A673 (cell line): ENCODE measurements around the gene ACSF3. TPM values are rescaled to one million over a fixed set of nuclear protein-coding genes. Genes with fewer than 3 reads are reported as not detected.

ENCODE experiments used
- BruUV-seq: library from RNA; stranded (reverse); fragments of 400-500 nt; replicated peaks from 2 replicates; lab custom pipeline; 2021; lab: Mats Ljungman, UMichigan
- CTCF ChIA-PET: fragments of 300-600 bp; sonication (Branson Sonifier 250); formaldehyde crosslinking; loops from one replicate; lab custom pipeline; 2022; ENCODE audit warnings: antibody characterized with exemption; lab: Charles Lee
- POLR2A ChIA-PET: fragments of 300-600 bp; sonication (Branson Sonifier 250); formaldehyde crosslinking; loops from one replicate; lab custom pipeline; 2022; ENCODE audit warnings: antibody characterized with exemption; ENCODE audit not compliant: low non-redundant PET; lab: Charles Lee
- DNase-seq: peaks from one replicate; pipeline ENCODE4 v3.0.0-alpha.2; 2015; ENCODE audit warnings: low spot score
- H3K27ac ChIP-seq: fragments of 200-600 bp; sonication (generic); 2 replicates; pipeline ENCODE4 v1.5.1; 2016; ENCODE audit warnings: mixed run types, low read depth, mild to moderate bottlenecking, mixed read lengths, antibody characterized with exemption, low read length; ENCODE audit not compliant: poor library complexity, severe bottlenecking
- H3K27me3 ChIP-seq: fragments of 200-600 bp; sonication (generic); replicated peaks from 2 replicates; pipeline ENCODE4 v1.6.1; 2017; ENCODE audit warnings: mixed run types, low read depth, mild to moderate bottlenecking, mixed read lengths, antibody characterized with exemption, low read length; ENCODE audit not compliant: insufficient read depth, poor library complexity
- H3K36me3 ChIP-seq: fragments of 200-600 bp; sonication (generic); 2 replicates; pipeline ENCODE4 v1.6.1; 2016; ENCODE audit warnings: mixed run types, mild to moderate bottlenecking, mixed read lengths, antibody characterized with exemption, low read length; ENCODE audit not compliant: insufficient read depth, poor library complexity, severe bottlenecking
- H3K4me1 ChIP-seq: fragments of 200-600 bp; sonication (generic); 2 replicates; pipeline ENCODE4 v1.6.1; 2017; ENCODE audit warnings: mixed run types, mild to moderate bottlenecking, mixed read lengths, antibody characterized with exemption, low read length; ENCODE audit not compliant: insufficient read depth, poor library complexity, severe bottlenecking
- H3K4me3 ChIP-seq: fragments of 200-600 bp; sonication (generic); 2 replicates; pipeline ENCODE4 v1.5.1; 2016; ENCODE audit warnings: low read depth, mixed run types, mild to moderate bottlenecking, mixed read lengths, low read length; ENCODE audit not compliant: poor library complexity, severe bottlenecking
- H3K9me3 ChIP-seq: fragments of 200-600 bp; sonication (generic); 2 replicates; pipeline ENCODE4 v1.6.1; 2016; ENCODE audit warnings: mixed run types, low read depth, mild to moderate bottlenecking, mixed read lengths, antibody characterized with exemption, low read length; ENCODE audit not compliant: poor library complexity, severe bottlenecking
- CTCF ChIP-seq: fragments of 300-800, 200-600 bp; sonication (generic); conservative IDR thresholded peaks from 2 replicates; pipeline ENCODE4 v1.5.1; 2017; ENCODE audit warnings: low read depth, mild to moderate bottlenecking, antibody characterized with exemption, low read length, moderate library complexity, mixed read lengths
- EZH2 ChIP-seq: fragments of 200-600 bp; sonication (generic); IDR thresholded peaks from 2 replicates; pipeline ENCODE4 v1.6.1; 2017; ENCODE audit warnings: borderline replicate concordance, low read depth, mild to moderate bottlenecking, mixed read lengths, antibody characterized with exemption, low read length; ENCODE audit not compliant: poor library complexity, severe bottlenecking
- intact Hi-C: fragments of 100-400 bp; cut with micrococcal nuclease; formaldehyde crosslinking; loops from one replicate; pipeline ENCODE4 v1.10.0; 2022; ENCODE audit not compliant: unreplicated experiment
- total RNA-seq: library from RNA; stranded (reverse); gene quantifications from 2 replicates; pipeline ENCODE4 v1.2.3, GENCODE V29; 2021

The ACSF3 gene
- total RNA-seq, 1 experiment from 2014 or later = 27.7 TPM

- H3K36me3 ChIP-seq = no peaks in the 10 kb centered on the region
- TF ChIP-seq CTCF (no peak), EZH2 (no peak)
- H3K27me3 ChIP-seq = no peaks in the 10 kb centered on the region
- intact Hi-C loops = no loop called here
- no peak for DNase-seq
- POLR2A ChIA-PET = interaction anchor here (0.6 kb wide), 1 partner anchor 406 kb away, joined by 3 read pairs; no protein-coding TSS in a partner anchor
- H3K4me1 ChIP-seq = peaks cover 1% of the 10 kb centered on the region
- H3K27ac ChIP-seq = no peak overlapping the region
- CTCF ChIA-PET = no interaction called here
- no peaks in the 10 kb centered on the region for H3K9me3 ChIP-seq
- H3K4me3 ChIP-seq = no peak overlapping the region
- no TSS peak for BruUV-seq
Measured at GRCh38 chr16:89176717-89177116, 83.1 kb downstream of the ACSF3 start.

- intact Hi-C loops = no loop called here
- POLR2A ChIA-PET = no interaction called here
- CTCF ChIA-PET = no interaction called here
Measured at GRCh38 chr16:89177501-89177900, 83.8 kb downstream of the ACSF3 start.

GRCh38 chr16:89178453-89179147 lies 84.9 kb downstream of the ACSF3 start:
- intact Hi-C loops = no loop called here
- no peaks in the 10 kb centered on the region for H3K36me3 ChIP-seq
- DNase-seq = no peak
- H3K9me3 ChIP-seq = no peaks in the 10 kb centered on the region
- CTCF ChIA-PET = no interaction called here
- H3K4me3 ChIP-seq = no peak overlapping the region
- no peak overlapping the region for H3K27ac ChIP-seq
- POLR2A ChIA-PET = no interaction called here
- no peaks in the 10 kb centered on the region for H3K4me1 ChIP-seq
- no peak for TF ChIP-seq CTCF
- H3K27me3 ChIP-seq = no peaks in the 10 kb centered on the region
- BruUV-seq = no TSS peak

More at GRCh38 chr16:89177501-89177900, 83.8 kb downstream of the ACSF3 start:
- no peaks in the 10 kb centered on the region for H3K9me3 ChIP-seq
- H3K4me1 ChIP-seq = no peaks in the 10 kb centered on the region
- no peaks in the 10 kb centered on the region for H3K27me3 ChIP-seq
- TF ChIP-seq CTCF (no peak), EZH2 (no peak)
- H3K27ac ChIP-seq = no peak overlapping the region
- H3K36me3 ChIP-seq = no peaks in the 10 kb centered on the region
- no TSS peak for BruUV-seq
- H3K4me3 ChIP-seq = no peak overlapping the region
- DNase-seq = no peak
